Measurements from ENCODE around the gene DNER. TPM values are rescaled to one million over a fixed set of nuclear protein-coding genes. Genes with fewer than 3 reads are reported as not detected.
A peak's percentile ranks its signal among the peaks of the same experiment; 100 is the strongest.

DNER gene
- polyA plus RNA-seq, 1 of the 3 experiments (the other 2 are of a cell fraction): 1.4 TPM

DNA sequence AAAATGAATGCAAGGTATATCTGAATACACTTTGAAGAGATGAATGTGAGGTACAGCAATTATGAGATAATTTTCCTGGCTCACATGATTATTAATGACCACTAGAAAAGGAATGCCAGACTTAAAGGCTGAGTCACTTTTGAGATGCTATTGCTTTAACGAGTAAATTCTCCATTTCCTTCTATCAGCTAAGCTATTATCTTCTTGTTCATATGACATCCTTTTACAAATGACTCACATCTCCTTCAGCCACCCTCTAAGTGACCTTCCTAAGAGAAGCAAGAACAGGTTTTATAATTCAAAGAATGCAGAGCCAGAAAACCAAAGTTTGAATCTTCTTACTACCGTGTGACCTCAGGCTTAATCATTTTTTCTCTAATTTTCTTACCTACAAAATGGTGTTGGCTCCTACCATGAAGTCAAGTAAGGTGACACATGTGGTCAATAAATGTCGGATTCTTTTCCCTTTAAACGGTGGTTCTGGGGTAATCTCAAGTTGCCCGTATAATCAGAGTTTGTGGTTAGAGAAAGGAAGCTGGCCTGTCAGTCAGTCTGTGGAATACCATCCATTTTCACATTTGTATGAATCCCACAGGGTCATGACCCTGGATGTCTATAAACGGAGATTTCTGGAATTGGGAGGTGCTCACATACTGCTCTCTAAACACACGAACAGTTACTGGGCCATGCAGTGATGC, 259.3 kb downstream of the DNER start:
- peak overlapping the region; percentile 36; the same call in 1 of the 2 replicates for H3K9ac ChIP-seq
- no peaks in the 10 kb centered on the region for H3K27me3 ChIP-seq (ENCODE audit: insufficient read depth)
- ChIA-PET CTCF (interaction anchor here (1.5 kb wide), 1 partner anchor 22 kb away, joined by 3 read pairs; no protein-coding TSS in a partner anchor), POLR2A (no interaction called here)
- H3K4me2 ChIP-seq: peak overlapping the region; percentile 66
- H2AFZ ChIP-seq (ENCODE audit: low read depth): no peak overlapping the region; the same call in 1 of the 2 replicates
- H3K4me3 ChIP-seq (ENCODE audit: low read depth in 2 of 2, low read length in 1 of 2): no peak overlapping the region
- no peak for DNase-seq
- H3F3A ChIP-seq (replicated peaks; ENCODE audit: insufficient read depth): peaks cover 23% of the 10 kb centered on the region
- no peaks in the 10 kb centered on the region for H3K9me2 ChIP-seq
- H3K9me3 ChIP-seq: no peaks in the 10 kb centered on the region
- H3K79me2 ChIP-seq (ENCODE audit: insufficient read depth): no peaks in the 10 kb centered on the region
- peak overlapping the region; percentile 72 to 94; a peak in 3 of 4 replicates for H3K27ac ChIP-seq (ENCODE audit: low read depth in 2 of 2, low read length in 1 of 2)
- no peaks in the 10 kb centered on the region for H4K20me1 ChIP-seq (ENCODE audit: insufficient read depth)
- peaks cover 0 to 10% of the 10 kb centered on the region in 2 experiments; a peak in 2 of 4 replicates for H3K4me1 ChIP-seq (ENCODE audit: control insufficient read depth in 1 of 2, insufficient read depth in 2 of 2, low read depth in 1 of 2, low read length in 1 of 2)
- 18% methylated on average over 7 of the region's 7 CpGs for WGBS (ENCODE audit: low lambda C conversion rate)
- no peaks in the 10 kb centered on the region for H3K36me3 ChIP-seq (replicated peaks in 1 of 2; ENCODE audit: control insufficient read depth in 1 of 2, insufficient read depth in 2 of 2, low read length in 1 of 2)
- TF ChIP-seq SMC3 (IDR thresholded peaks at IDR 0.05; ENCODE audit: low read depth, low read length) (no peak), YY1 (IDR thresholded peaks at IDR 0.05; ENCODE audit: low read depth) (peak; percentile 52; the same call in 1 of the 2 replicates), TEAD4 (IDR thresholded peaks at IDR 0.05; ENCODE audit: borderline replicate concordance, insufficient read depth) (peak; percentile 85; the same call in 1 of the 2 replicates), TAF1 (IDR thresholded peaks at IDR 0.05; ENCODE audit: borderline replicate concordance, low read depth, low read length) (no peak), FOXJ3 (CRISPR knock-in tag; IDR thresholded peaks at IDR 0.05) (no peak), ELF1 (IDR thresholded peaks at IDR 0.05) (no peak), NFIC (IDR thresholded peaks at IDR 0.05; ENCODE audit: borderline replicate concordance) (peak; percentile 69), REST (IDR thresholded peaks at IDR 0.05; ENCODE audit: low read depth, low read length) (0 out of 2 replicates have a peak, but pooled peaks have one; percentile 68), EZH2phosphoT487 (IDR thresholded peaks at IDR 0.05; ENCODE audit: borderline replicate concordance, low read depth) (no peak), RFX5 (IDR thresholded peaks at IDR 0.05; ENCODE audit: low read length) (no peak), TCF12 (IDR thresholded peaks at IDR 0.05) (peak; percentile 83), RCOR1 (IDR thresholded peaks at IDR 0.05; ENCODE audit: low read length) (no peak), USF1 (IDR thresholded peaks at IDR 0.05; ENCODE audit: borderline replicate concordance, low read depth) (0 out of 2 replicates have a peak, but pooled peaks have one; percentile 23), ZBTB33 (IDR thresholded peaks at IDR 0.05; ENCODE audit: borderline replicate concordance, low read depth) (peak; percentile 75; the same call in 1 of the 2 replicates), MXI1 (IDR thresholded peaks at IDR 0.05; ENCODE audit: low read depth, low read length) (no peak), POLR2AphosphoS5 (IDR thresholded peaks at IDR 0.05; ENCODE audit: low read depth, low read length) (peak; percentile 61; the same call in 1 of the 2 replicates), FOSL2 (IDR thresholded peaks at IDR 0.05; ENCODE audit: borderline replicate concordance, low read depth) (peak; percentile 76), MEF2A (IDR thresholded peaks at IDR 0.05; ENCODE audit: borderline replicate concordance, low read depth) (peak; percentile 59; the same call in 1 of the 2 replicates), EP300 (IDR thresholded peaks at IDR 0.05; ENCODE audit: borderline replicate concordance in 1 of 2, low read depth in 1 of 2, low read length in 1 of 2) (peak; percentile 39 to 83; a peak in 3 of 4 replicates), SIN3A (IDR thresholded peaks at IDR 0.05; ENCODE audit: borderline replicate concordance, low read depth, low read length) (peak; percentile 39; the same call in 1 of the 2 replicates), CTCF (IDR thresholded peaks at IDR 0.05) (no peak), RXRA (IDR thresholded peaks at IDR 0.05; ENCODE audit: borderline replicate concordance, low read depth) (peak; percentile 96)
- TF ChIP-seq, protein P1, sequence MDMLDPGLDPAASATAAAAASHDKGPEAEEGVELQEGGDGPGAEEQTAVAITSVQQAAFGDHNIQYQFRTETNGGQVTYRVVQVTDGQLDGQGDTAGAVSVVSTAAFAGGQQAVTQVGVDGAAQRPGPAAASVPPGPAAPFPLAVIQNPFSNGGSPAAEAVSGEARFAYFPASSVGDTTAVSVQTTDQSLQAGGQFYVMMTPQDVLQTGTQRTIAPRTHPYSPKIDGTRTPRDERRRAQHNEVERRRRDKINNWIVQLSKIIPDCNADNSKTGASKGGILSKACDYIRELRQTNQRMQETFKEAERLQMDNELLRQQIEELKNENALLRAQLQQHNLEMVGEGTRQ (IDR thresholded peaks at IDR 0.05; ENCODE audit: borderline replicate concordance, low read depth, low read length): no peak
